WTC11 (cell line): ENCODE measurements around the gene SF3B5. TPM values are rescaled to one million over a fixed set of nuclear protein-coding genes. Genes with fewer than 3 reads are reported as not detected.
"Not testable (repeated sequence)": the region's sequence is repeated elsewhere in the genome, so short reads cannot be mapped to it uniquely, and the experiment has no call there.

ENCODE experiments used
- ATAC-seq: fragments of 200-7000 bp; cut with Tn5 transposase; 2 replicates; pipeline ENCODE4 v1.10.0; 2021; ENCODE audit warnings: mild to moderate bottlenecking, moderate library complexity
- CTCF ChIA-PET: fragments of 300-600 bp; sonication (Branson Sonifier 250); formaldehyde crosslinking; loops from one replicate; lab custom pipeline; 2021; ENCODE audit warnings: antibody characterized with exemption; lab: Charles Lee
- POLR2A ChIA-PET: fragments of 350-600 bp; sonication (Branson Sonifier 250); formaldehyde crosslinking; loops from one replicate; lab custom pipeline; 2021; ENCODE audit warnings: antibody characterized with exemption; lab: Charles Lee
- DNase-seq: peaks from one replicate; pipeline ENCODE4 v3.0.0; 2021; ENCODE audit warnings: low spot score
- H3K27ac Mint-ChIP-seq: 2 replicates; pipeline ENCODE4 v1.8.0; 2021; ENCODE audit warnings: mixed read lengths
- H3K27me3 Mint-ChIP-seq: 2 replicates; pipeline ENCODE4 v1.8.0; 2021; ENCODE audit warnings: low read depth, mild to moderate bottlenecking, moderate library complexity, mixed read lengths
- H3K36me3 Mint-ChIP-seq: 2 replicates; pipeline ENCODE4 v1.8.0; 2021; ENCODE audit warnings: mixed read lengths
- H3K4me1 Mint-ChIP-seq: 2 replicates; pipeline ENCODE4 v1.8.0; 2022; ENCODE audit warnings: mixed read lengths
- H3K4me3 Mint-ChIP-seq: 2 replicates; pipeline ENCODE4 v1.8.0; 2021; ENCODE audit warnings: mild to moderate bottlenecking, moderate library complexity, mixed read lengths
- H3K9me3 Mint-ChIP-seq: 2 replicates; pipeline ENCODE4 v1.8.0; 2021; ENCODE audit warnings: mixed read lengths
- total RNA-seq: library from RNA; stranded (reverse); gene quantifications from 3 replicates; pipeline ENCODE4 v1.2.3, GENCODE V29; 2021
- TF ChIP-seq, protein P1 (sequence below): sonication (generic); formaldehyde crosslinking; IDR thresholded peaks from 2 replicates; pipeline ENCODE4 v1.8.0; 2022; ENCODE audit warnings: mild to moderate bottlenecking, missing genetic modification reagents
- TF ChIP-seq, protein P2 (sequence below): fragments of 250-450 bp; sonication (Bioruptor Pico); IDR thresholded peaks from 2 replicates; pipeline ENCODE4 v1.9.0; 2021; ENCODE audit warnings: mild to moderate bottlenecking

The SF3B5 gene
- total RNA-seq, 1 experiment from 2014 or later = 181 TPM

DNA sequence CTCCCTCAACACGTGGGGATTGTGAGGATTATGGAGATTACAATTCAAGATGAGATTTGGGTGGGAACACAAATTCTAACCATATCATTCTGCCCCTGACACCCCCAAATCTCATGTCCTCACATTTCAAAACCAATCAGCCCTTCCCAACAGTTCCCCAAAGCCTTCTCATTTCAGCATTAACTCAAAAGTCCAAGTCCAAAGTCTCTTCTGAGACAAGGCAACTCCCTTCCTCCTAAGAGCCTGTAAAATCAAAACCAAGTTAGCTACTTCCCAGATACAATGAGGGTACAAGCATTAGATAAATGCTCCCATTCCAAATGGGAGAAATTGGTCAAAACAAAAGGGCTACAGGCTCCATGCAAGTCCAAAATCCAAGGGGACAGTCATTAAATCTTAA, 47.7 kb downstream of the SF3B5 start (continued):
- TF ChIP-seq, protein P1, sequence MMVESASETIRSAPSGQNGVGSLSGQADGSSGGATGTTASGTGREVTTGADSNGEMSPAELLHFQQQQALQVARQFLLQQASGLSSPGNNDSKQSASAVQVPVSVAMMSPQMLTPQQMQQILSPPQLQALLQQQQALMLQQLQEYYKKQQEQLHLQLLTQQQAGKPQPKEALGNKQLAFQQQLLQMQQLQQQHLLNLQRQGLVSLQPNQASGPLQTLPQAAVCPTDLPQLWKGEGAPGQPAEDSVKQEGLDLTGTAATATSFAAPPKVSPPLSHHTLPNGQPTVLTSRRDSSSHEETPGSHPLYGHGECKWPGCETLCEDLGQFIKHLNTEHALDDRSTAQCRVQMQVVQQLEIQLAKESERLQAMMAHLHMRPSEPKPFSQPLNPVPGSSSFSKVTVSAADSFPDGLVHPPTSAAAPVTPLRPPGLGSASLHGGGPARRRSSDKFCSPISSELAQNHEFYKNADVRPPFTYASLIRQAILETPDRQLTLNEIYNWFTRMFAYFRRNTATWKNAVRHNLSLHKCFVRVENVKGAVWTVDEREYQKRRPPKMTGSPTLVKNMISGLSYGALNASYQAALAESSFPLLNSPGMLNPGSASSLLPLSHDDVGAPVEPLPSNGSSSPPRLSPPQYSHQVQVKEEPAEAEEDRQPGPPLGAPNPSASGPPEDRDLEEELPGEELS = no peak
- TF ChIP-seq, protein P2, sequence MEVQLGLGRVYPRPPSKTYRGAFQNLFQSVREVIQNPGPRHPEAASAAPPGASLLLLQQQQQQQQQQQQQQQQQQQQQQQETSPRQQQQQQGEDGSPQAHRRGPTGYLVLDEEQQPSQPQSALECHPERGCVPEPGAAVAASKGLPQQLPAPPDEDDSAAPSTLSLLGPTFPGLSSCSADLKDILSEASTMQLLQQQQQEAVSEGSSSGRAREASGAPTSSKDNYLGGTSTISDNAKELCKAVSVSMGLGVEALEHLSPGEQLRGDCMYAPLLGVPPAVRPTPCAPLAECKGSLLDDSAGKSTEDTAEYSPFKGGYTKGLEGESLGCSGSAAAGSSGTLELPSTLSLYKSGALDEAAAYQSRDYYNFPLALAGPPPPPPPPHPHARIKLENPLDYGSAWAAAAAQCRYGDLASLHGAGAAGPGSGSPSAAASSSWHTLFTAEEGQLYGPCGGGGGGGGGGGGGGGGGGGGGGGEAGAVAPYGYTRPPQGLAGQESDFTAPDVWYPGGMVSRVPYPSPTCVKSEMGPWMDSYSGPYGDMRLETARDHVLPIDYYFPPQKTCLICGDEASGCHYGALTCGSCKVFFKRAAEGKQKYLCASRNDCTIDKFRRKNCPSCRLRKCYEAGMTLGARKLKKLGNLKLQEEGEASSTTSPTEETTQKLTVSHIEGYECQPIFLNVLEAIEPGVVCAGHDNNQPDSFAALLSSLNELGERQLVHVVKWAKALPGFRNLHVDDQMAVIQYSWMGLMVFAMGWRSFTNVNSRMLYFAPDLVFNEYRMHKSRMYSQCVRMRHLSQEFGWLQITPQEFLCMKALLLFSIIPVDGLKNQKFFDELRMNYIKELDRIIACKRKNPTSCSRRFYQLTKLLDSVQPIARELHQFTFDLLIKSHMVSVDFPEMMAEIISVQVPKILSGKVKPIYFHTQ (CRISPR knock-in tag) = no peak

DNA sequence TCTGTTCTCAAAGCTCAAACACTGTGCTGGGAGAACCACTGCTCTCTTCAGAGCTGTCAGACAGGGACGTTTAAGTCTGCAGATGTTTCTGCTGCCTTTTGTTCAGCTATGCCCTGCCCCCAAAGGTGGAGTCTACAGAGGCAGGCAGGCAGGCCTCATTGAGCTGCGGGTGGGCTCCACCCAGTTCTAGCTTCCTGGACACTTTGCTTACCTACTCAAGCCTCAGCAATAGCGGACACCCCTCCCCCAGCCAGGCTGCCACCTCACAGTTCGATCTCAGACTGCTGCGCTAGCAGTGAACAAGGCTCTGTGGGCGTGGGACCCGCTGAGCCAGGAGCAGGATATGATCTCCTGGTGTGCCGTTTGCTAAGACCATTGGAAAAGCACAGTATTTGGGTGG, 48.7 kb downstream of the SF3B5 start:
- CTCF ChIA-PET, POLR2A ChIA-PET: not testable (repeated sequence)
- peaks cover 35% of the 10 kb centered on the region for H3K9me3 Mint-ChIP-seq

DNA sequence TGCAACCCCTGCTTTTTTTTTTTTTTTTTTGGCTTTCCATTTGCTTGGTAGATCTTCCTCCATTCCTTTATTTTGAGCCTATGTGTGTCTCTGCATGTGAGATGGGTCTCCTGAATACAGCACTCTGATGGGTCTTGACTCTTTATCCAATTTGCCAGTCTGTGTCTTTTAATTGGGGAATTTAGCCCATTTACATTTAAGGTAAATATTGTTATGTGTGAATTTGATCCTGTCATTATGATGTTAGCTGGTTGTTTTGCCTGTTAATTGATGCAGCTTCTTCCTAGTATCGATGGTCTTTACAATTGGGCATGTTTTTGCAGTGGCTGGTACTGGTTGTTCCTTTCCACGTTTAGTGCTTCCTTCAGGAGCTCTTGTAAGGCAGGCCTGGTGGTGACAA, 50.4 kb downstream of the SF3B5 start:
- peaks cover 41% of the 10 kb centered on the region for H3K9me3 Mint-ChIP-seq
- POLR2A ChIA-PET, H3K4me3 Mint-ChIP-seq, H3K27ac Mint-ChIP-seq, H3K4me1 Mint-ChIP-seq, H3K36me3 Mint-ChIP-seq, ATAC-seq, DNase-seq: not testable (repeated sequence)
- CTCF ChIA-PET = interaction anchor here (1.2 kb wide), 1 partner anchor 103 kb away, joined by 3 read pairs; no protein-coding TSS in a partner anchor
- H3K27me3 Mint-ChIP-seq = peaks cover 26% of the 10 kb centered on the region

More for the DNA sequence above, 48.7 kb downstream of the SF3B5 start:
- peaks cover 29% of the 10 kb centered on the region for H3K27me3 Mint-ChIP-seq
- not testable (repeated sequence) for ATAC-seq, H3K27ac Mint-ChIP-seq, DNase-seq, H3K36me3 Mint-ChIP-seq, H3K4me3 Mint-ChIP-seq, H3K4me1 Mint-ChIP-seq

Other genes starting within 250 kb of the SF3B5 start
- not detected in 3 replicates for gene ZC2HC1B, start 231.1 kb downstream of the SF3B5 start, total RNA-seq
- gene PLAGL1, start 87.3 kb downstream of the SF3B5 start, total RNA-seq = 1.6 to 1.9 TPM (median 1.7 TPM) in 3 replicates
- 0.17 to 0.30 TPM (median 0.27 TPM) in 3 replicates for gene STX11, start 54.9 kb upstream of the SF3B5 start, total RNA-seq
- gene UTRN, start 189.8 kb upstream of the SF3B5 start, total RNA-seq = 125 to 127 TPM (median 125 TPM) in 3 replicates